Kasumi-1 (cell line): Measurements from ENCODE around the gene RARRES2.

Experiments
- DNase-seq, 2 experiments: peaks; one replicate each; lab custom pipeline; 2025; lab: John Stamatoyannopoulos, UW

RARRES2 gene

DNA sequence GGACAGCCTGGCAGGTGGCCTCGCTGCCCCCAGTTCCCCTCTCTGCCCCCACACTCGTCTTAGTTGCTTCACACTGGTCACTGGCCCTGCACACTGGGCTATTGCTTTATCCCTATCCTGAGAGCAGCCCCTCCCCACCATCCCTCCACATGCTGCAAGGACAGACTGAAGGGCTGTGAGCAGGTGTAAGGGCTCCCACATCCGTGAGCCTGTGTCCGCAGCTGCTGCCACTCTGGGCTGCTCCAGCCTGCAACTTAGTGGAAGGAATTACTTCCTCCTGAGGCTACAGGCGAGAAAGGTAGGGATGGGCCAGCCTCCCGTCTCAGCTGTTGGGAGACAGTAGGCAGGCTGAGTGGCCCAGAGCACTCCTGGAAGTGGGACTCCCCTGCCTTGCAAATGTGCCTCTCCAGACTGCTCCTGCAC, 3.8 kb downstream of the RARRES2 start:
- DNase-seq = peak in 1 of 2 experiments; percentile 37

- no peak for DNase-seq
Observed at GRCh38 chr7:150337179-150337578, 4.2 kb downstream of the RARRES2 start.

- DNase-seq = no peak
Observed at GRCh38 chr7:150336746-150337145, 4.7 kb downstream of the RARRES2 start.

DNA sequence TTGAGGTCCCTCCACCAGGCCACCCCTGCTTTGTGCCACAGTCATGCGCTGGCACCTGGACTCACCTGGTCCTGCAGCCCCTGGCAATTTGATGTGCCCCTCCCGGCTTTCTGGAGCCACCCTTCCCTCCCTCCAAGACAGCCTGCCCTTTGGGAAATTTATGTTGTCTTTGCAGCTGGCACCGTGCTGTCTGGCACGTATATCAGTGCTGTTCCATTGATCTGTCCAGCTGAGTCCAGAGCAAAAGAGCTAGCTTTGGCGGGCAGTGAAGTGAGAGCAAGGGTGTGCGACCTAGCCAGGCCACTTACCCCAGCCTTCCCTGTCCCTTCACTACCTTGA, 5.7 kb downstream of the RARRES2 start:
- no peak for DNase-seq

DNA sequence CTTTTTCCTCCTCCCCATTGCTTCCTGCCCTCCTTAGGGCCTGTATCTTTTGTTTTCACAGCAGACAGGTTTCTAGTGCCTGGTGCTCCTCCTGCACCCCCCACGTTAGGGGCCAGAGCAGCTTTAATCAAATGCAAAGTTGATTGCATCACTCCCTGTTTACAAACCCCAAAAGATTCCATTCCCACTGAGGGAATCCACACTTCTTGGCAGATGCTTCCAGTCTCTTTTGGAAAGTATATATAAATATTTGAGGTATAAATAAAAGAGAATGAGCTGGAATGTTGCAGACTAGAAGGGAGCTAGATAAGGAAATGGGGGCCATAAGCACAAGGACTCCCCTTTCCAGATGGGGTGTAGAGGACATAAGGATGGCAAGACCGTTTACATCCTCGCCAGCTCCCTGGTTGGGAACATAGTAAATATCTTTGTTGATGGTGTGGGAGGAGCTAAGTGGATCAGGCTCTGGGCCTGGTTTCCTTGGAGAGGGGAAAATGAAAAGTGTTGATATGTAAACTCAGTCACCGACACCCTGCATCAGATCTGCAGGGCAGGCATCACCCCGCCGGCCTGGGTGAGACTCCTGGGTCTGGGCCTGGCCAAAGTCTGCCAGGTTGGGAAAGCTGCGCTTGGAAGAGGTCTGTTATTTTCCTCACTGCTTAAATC, 6.2 kb downstream of the RARRES2 start:
- no peak for DNase-seq

- no peak for DNase-seq
Observed at GRCh38 chr7:150334108-150334507, 7.3 kb downstream of the RARRES2 start.

GRCh38 chr7:150333659-150334058, 7.8 kb downstream of the RARRES2 start:
- no peak for DNase-seq

DNA sequence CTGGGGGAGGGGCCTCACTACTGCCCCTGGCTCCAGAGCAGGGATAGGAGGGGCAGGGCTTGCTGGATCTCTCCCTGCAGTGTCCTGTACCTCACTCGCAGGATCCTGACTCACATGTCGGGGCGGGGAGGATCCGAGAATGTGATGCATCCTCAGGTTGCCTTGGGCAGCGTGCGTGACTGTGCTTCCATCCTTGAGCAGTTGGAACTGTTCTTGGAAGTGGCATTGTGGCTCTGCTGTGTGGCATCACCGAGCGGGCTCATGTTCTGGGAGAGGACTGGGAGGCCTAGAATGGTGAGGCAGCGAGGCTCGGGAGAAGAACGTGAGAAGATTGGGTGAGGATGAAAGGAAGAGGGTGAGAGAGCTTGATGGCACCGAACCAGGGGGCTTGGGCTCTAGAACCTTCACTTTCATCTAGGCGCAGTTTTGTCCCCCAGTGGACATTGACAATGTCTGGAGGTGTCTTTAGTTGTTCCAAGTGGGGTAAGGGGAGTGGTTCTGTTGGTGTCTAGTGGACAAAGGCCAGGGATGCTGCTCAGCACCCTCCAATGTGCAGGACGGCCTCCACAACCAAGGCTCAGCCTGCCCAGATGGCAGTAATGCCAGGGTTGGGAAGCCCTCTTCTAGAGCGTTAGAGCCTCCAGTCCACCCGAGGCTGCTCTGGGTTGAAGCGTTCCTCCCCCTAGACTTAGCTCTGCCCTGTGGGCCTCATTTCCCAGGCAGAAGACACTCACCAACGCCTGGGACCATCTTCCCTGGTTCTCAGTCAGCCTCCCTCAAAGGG, 8.4 kb downstream of the RARRES2 start:
- DNase-seq = no peak

DNA sequence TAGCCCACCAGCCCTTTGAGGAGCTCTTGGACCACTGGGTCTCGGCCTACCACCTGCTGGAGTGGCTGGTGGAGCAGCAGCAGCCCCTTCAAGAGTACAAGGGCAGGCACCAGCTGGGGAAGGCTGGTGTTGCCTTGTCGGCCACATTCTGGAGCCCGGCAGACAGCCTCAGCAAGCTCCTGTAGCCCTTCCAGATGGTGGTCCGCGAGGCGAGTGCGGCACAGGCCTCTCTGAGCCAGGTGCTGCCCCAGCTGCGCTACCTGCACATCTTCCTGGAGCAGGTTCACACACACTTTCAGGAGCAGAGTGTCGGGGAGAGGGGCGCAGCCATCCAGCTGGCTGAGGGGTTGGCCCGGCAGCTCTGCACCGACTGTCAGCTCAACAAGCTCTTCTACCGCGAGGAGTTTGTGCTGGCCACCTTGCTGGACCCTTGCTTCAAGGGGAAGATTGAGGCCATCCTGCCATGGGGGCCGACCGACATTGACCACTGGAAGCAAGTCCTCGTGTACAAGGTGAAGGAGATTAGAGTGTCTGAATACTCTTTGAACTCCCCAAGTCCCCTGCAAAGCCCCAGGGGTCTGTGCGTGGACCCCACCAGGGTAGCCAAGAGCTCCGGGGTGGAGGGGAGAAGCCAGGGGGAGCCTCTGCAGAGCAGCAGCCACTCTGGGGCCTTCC, 11.1 kb downstream of the RARRES2 start:
- DNase-seq = no peak

DNA sequence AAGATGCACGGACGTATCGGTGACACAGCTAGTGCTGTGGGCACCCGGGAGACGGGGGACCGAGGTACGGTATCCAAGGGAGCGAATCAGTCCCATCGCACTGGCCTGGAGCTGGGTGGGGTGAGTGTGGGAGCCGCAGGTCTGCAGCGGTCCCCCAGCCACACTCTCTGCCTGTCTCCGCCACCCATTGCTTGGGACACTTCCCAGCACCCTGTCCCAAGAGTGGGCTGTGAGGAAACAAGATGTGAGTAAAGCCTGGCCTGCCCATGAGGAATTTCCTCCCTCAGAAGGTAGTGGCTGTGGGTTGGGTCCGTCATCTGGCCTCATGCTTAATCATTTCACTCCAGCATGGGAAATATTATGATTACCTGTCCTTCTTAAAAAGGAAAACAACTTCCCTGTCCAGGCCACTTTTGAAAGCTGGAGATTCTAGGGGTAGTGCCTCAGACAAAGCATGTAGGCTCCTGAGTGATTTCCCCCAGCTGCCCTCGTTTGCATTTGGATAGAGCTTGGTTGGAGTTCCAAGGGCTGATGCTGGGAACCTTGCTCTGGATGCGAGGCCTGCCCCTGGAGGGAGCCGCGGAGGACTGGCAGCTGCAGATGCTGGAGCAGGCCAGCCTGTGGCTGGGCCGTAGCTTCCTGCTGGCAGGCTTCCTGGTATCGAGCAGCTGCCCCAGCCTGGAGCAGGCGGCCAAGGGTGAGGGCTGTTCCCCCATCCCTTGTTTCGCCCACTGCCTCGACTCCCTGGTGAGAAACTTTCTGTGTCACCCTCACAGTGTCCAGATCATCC, 11.9 kb downstream of the RARRES2 start:
- DNase-seq = no peak

DNA sequence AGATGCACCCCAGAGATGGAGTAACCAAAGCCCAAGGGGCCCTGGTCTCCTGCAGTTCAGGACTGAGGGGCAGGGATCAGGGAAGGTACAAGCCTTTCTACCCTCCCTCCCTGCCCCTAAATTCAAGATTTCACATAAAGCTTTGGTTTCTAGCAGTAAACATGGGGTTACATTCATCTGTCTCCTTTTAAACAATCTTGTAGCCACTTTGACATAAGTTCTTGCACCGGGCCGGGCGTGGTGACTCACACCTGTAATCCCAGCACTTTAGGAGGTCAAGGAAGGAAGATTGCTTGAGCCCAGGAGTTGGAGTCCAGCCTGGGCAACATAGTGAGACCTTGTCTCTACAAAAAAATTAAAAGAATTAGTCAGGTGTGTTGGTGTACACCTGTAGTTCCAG, 14.1 kb downstream of the RARRES2 start:
- DNase-seq = no peak

DNA sequence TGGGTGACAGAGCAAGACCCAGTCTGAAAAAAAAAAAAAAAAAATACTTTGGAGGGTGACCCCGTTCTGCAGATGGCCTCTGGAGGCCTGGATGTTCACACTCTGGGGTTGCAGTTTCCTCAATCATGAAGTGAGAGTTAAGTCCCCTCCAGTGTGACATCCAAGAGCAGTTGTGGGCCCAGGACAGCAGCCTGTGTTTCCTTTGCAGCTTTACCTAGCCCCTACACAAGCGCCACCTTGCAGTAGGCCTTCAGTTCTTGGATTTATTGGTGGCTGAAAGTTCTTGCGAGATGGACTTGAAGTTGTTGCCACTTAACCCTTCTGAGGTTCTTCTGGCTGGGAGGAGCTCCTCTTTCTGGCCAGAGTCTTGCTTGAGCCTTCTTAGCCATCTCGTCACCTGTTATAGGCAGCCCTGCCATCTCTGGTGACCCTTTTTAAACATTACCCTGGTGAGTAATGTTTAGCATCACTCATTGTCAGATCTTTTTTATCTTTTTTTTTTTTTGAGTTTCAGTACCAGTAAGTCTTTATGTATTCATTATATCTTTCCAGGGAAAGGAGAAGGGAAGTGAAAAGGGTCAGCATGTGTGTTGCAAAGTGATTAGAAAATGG, 14.7 kb downstream of the RARRES2 start:
- DNase-seq = no peak

GRCh38 chr7:150325901-150326300, 15.5 kb downstream of the RARRES2 start:
- no peak for DNase-seq

GRCh38 chr7:150325110-150325611, 16.3 kb downstream of the RARRES2 start:
- DNase-seq = peak; percentile 47 to 48

DNA sequence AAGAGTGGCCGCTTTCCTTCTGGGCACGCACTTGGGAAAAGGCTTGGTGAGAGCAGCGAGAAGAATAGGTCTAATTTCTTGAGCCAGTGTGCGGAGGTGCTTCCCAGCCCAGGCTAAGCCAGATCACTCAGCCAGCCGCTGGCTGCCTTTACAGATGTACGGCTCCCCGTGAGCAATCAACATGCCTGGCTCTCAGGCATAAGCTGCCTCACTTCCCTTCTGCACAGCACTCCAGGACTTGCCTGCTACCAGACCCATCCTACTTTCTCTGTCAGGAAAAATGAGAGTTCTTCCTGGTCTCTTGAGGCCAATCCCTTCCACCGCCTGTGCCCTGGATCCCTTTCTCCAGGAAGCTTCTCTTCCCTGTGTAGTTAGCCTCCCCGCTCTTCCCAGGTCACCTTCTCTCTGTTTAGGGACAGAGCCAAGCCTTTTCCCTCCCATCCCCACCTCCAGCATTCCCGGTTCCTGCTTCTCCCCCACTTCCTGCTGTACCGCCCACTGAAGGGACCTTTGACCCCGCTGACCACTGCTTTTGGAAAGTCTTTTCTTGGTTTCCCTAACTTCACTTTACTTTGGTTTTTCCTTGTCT, 17.0 kb downstream of the RARRES2 start:
- DNase-seq = peak in 1 of 2 experiments; percentile 8

DNA sequence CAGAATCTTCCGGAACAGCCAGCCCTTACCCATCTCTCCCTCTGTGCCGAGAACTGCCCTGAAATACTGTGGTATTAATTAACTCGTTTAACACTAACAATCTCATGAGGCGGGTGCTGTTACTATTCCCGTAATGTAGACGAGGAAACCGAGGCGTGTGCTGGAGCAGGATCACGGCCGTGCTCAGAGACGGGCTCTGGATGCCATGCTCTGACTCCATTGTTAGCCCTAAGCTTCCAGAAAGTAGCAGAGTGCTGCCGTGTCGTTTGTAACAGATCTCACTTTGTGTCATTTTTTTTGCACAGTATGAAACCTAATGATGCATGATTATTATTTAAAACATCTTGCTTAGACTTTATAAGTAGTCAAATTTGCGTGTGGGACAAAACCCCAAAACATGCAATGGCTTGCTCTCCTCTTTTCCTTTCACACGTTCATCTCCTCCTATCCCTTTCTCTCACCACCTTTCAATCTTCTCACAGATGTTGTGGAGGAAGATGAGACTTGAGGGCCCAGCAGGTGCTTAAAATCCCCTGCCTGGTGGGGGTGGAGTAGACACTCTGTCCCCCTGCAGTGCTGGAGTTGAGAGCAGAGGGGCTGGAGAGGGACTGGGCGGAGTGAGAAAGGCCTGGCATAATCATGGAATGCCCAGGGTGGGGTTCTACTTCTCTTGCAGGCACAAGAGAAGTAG, 17.6 kb downstream of the RARRES2 start:
- DNase-seq = peak in 1 of 2 experiments; percentile 6

GRCh38 chr7:150322833-150323681, 18.4 kb downstream of the RARRES2 start, which contains the start of the genes ACTR3C and LRRC61:
Gene ACTR3C, minus strand, starts transcription at chr7:150323545. Its CDS starts 28,249 bp downstream, at chr7:150295296.
Gene LRRC61, plus strand, starts transcription at chr7:150323355. Its CDS starts 13,507 bp downstream, at chr7:150336862.
- no peak for DNase-seq

DNA sequence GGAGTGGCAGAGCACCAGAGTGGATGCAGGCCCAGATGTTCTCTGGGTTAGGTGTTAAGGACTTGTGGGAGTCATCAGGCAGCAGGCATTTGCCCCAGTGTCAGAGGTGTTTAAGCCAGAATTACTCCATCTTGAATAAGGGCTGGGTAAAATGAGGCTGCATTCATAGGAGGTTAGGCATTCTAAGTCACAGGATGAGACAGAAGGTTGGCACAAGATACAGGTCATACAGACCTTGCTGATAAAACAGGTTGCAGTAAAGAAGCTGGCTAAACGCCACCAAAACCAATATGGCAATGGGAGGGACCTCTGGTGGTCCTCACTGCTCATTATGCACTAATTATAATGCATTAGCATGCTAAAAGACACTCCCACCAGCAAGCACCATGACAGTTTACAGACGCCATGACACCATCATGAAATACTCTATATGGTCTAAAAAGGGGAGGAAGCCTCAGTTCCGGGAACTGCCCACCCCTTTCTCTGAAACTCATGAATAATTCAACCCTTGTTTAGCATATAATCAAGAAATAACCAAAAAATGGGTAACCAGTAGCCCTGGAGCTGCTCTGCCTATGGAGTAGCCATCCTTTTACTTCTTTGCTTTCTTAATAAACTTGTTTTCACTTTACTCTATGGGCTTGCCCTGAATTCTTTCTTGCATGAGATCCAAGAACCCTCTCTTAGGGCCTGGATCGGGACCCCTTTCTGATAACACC, 19.2 kb downstream of the RARRES2 start:
- no peak for DNase-seq

DNA sequence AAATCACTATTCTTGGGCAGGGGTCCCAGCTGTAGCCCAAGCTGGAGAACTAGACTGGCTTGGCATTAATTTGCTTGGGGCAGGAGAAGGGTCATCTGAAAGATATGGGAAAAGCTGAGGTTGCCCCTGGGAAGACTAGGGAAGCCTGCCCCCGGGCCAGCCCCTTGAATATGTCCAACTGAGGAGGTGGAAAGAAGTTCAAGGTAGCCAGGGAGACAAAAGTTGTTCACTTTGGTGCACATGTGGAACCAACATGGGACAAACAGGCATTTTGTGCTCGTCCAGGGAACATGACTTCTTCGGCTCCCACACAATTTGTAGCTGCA, 19.7 kb downstream of the RARRES2 start:
- DNase-seq = no peak
